HG03060 (cell line): ENCODE data around the gene MDFIC.
"Not testable (repeated sequence)": the region's sequence is repeated elsewhere in the genome, so short reads cannot be mapped to it uniquely, and the experiment has no call there.

Source experiments
- ATAC-seq: cut with Tn5 transposase; IDR thresholded peaks from one replicate; pipeline ENCODE4 v1.9.1; 2021; ENCODE audit warnings: low read depth, moderate number of reproducible peaks; ENCODE audit not compliant: unreplicated experiment

The MDFIC gene

GRCh38 chr7:114922026-114922651, at the start of gene MDFIC:
Gene MDFIC (plus strand): TSS chr7:114922094. CDS start chr7:114923034, 940 bp downstream.
- no peak for ATAC-seq

GRCh38 chr7:114874170-114874569, 47.7 kb upstream of the MDFIC start:
- ATAC-seq: no peak

- ATAC-seq: no peak
Measured at GRCh38 chr7:114875186-114875585, 46.7 kb upstream of the MDFIC start.

GRCh38 chr7:114879554-114879953, 42.3 kb upstream of the MDFIC start:
- ATAC-seq: no peak

GRCh38 chr7:114885836-114886235, 36.1 kb upstream of the MDFIC start:
- no peak for ATAC-seq

- ATAC-seq: no peak
Measured at GRCh38 chr7:114886241-114886640, 35.7 kb upstream of the MDFIC start.

- not testable (repeated sequence) for ATAC-seq
Measured at GRCh38 chr7:114889116-114889515, 32.8 kb upstream of the MDFIC start.

- peak; percentile 68 for ATAC-seq
Measured at GRCh38 chr7:114889646-114890285, 32.1 kb upstream of the MDFIC start.

GRCh38 chr7:114890561-114890960, 31.3 kb upstream of the MDFIC start:
- ATAC-seq: no peak

- ATAC-seq: no peak
Measured at GRCh38 chr7:114900127-114900526, 21.8 kb upstream of the MDFIC start.

- no peak for ATAC-seq
Measured at GRCh38 chr7:114901771-114902170, 20.1 kb upstream of the MDFIC start.

GRCh38 chr7:114903131-114903530, 18.8 kb upstream of the MDFIC start:
- ATAC-seq: no peak

- no peak for ATAC-seq
Measured at GRCh38 chr7:114910787-114911186, 11.1 kb upstream of the MDFIC start.

GRCh38 chr7:114911411-114911810, 10.5 kb upstream of the MDFIC start:
- no peak for ATAC-seq

- peak; percentile 87 for ATAC-seq
Measured at GRCh38 chr7:114916261-114916892, 5.5 kb upstream of the MDFIC start.

- no peak for ATAC-seq
Measured at GRCh38 chr7:114917211-114917839, 4.6 kb upstream of the MDFIC start.

GRCh38 chr7:114919587-114919986, 2.3 kb upstream of the MDFIC start:
- ATAC-seq: no peak

GRCh38 chr7:114921631-114922025, 266 bp upstream of the MDFIC start:
- no peak for ATAC-seq

GRCh38 chr7:114922652-114923402, 933 bp downstream of the MDFIC start:
- no peak for ATAC-seq

GRCh38 chr7:114923403-114923713, 1.5 kb downstream of the MDFIC start:
- ATAC-seq: no peak
